Activated CD8-positive, alpha-beta memory T cell treated with anti-CD3 and anti-CD28 coated beads, Interleukin-2, amount 50 U/mL, for 48 hours (primary cell): ENCODE results near the gene PZP.

Experiments
- DNase-seq: peaks from one replicate; pipeline ENCODE4 v3.0.0-alpha.2; 2020

The PZP gene

GRCh38 chr12:9099552-9100190 lies 108.5 kb downstream of the PZP start:
- DNase-seq = no peak
